H1 (cell line): ENCODE results near the gene IL36RN. TPM values are rescaled to one million over a fixed set of nuclear protein-coding genes. Genes with fewer than 3 reads are reported as not detected.

ENCODE experiments used
- ATF2 ChIP-seq: IDR thresholded peaks from 2 replicates; pipeline ENCODE4 v1.6.1; 2012; ENCODE audit warnings: low read length, inconsistent platforms
- CHD7 ChIP-seq: fragments of 300-600 bp; sonication (generic); IDR thresholded peaks from 2 replicates; pipeline ENCODE4 v1.7.1; 2012; ENCODE audit warnings: low read length, moderate library complexity, mild to moderate bottlenecking, inconsistent platforms; ENCODE audit not compliant: insufficient replicate concordance
- CTBP2 ChIP-seq: IDR thresholded peaks from 2 replicates; pipeline ENCODE4 v1.7.0; 2011; ENCODE audit warnings: borderline replicate concordance, mild to moderate bottlenecking, moderate library complexity, mixed read lengths, low read length; ENCODE audit not compliant: insufficient read depth, insufficient read length
- CTCF ChIP-seq, 3 experiments: IDR thresholded peaks; 1 replicate in 2 of 3; 2 replicates in 1 of 3; pipeline versions ENCODE4 v1.5.1 to v1.6.1; 2011; ENCODE audit warnings: low read length in 3 of 3, mild to moderate bottlenecking in 3 of 3, inconsistent platforms in 2 of 3, low read depth in 1 of 3, moderate library complexity in 1 of 3; ENCODE audit not compliant: insufficient read depth in 1 of 3; ENCODE audit errors: control extremely low read depth in 1 of 3
- POU5F1 ChIP-seq: IDR thresholded peaks from 2 replicates; pipeline ENCODE4 v1.6.1; 2011; ENCODE audit warnings: low read depth, mild to moderate bottlenecking, low read length, moderate library complexity
- RAD21 ChIP-seq, 2 experiments: IDR thresholded peaks in 1 of 2; conservative IDR thresholded peaks in 1 of 2; 2 replicates each; pipeline ENCODE4 v1.6.1; 2011; ENCODE audit warnings: low read depth in 2 of 2, low read length in 2 of 2, improper control_type of control experiment in 1 of 2, inconsistent platforms in 1 of 2, mild to moderate bottlenecking in 1 of 2, moderate library complexity in 1 of 2
- polyA plus RNA-seq, 7 experiments: library from polyadenylated mRNA; depleted of rRNA in 3 of 7; stranded (reverse) in 5 of 7; unstranded in 2 of 7; fragments of >200 nt in 5 of 7; fragments of 200-250 nt in 2 of 7; gene quantifications; 1 replicate in 5 of 7; 2 replicates in 1 of 7; 4 replicates in 1 of 7; pipeline versions ENCODE4 v1.2.1 to v1.2.3, GENCODE V29; 2011 to 2013; ENCODE audit warnings: missing spikeins in 2 of 7, mixed read lengths in 2 of 7
- total RNA-seq: library from RNA; stranded (reverse); fragmentation: NEBNext Ultra II Directional; extraction: Animal tissue kit (Norgen Biotek cat#: 25700); gene quantifications from 2 replicates; pipeline ENCODE4 v1.2.1, GENCODE V29; 2021

Gene IL36RN
- total and polyA plus RNA-seq, 2 of the 8 experiments (the other 6 are each of a cell fraction or from before 2014, with no cell fraction given) = not detected

GRCh38 chr2:113067681-113068080, 8.7 kb downstream of the IL36RN start, which contains the start of gene IL1F10 (continued):
- no peak for TF ChIP-seq CHD7
- no peak for TF ChIP-seq RAD21 (IDR thresholded peaks at IDR 0.05 in 1 of 2, conservative IDR thresholded peaks at IDR 0.05 in 1 of 2; ENCODE audit: low read depth in 2 of 2, low read length in 2 of 2)
- TF ChIP-seq ATF2 = no peak
- TF ChIP-seq POU5F1 = no peak
- TF ChIP-seq CTBP2 = no peak
- TF ChIP-seq CTCF (IDR thresholded peaks at IDR 0.05; ENCODE audit: control extremely low read depth in 1 of 3, insufficient read depth in 1 of 3, low read depth in 1 of 3, low read length in 3 of 3) = no peak
